CD14-positive monocyte (primary cell): ENCODE data around the gene PLCH2. TPM values are rescaled to one million over a fixed set of nuclear protein-coding genes. Genes with fewer than 3 reads are reported as not detected.

Source experiments
- DNase-seq, 3 donors: peaks; one replicate each; pipeline ENCODE4 v3.0.0-alpha.2; 2011 to 2022
- H2AFZ ChIP-seq: 2 replicates; pipeline ENCODE4 v1.6.0; 2012; ENCODE audit warnings: mild to moderate bottlenecking, low read depth, low read length, inconsistent platforms; ENCODE audit not compliant: insufficient read depth, poor library complexity, severe bottlenecking
- H3K27ac ChIP-seq, 2 donors: 1 replicate in 1 of 2; 2 replicates in 1 of 2; pipeline ENCODE4 v1.5.1; 2012 to 2013; ENCODE audit warnings: low read length in 2 of 2, control low read depth in 1 of 2, inconsistent platforms in 1 of 2, low read depth in 1 of 2, mild to moderate bottlenecking in 1 of 2
- H3K27me3 ChIP-seq, 2 donors: one replicate each; pipeline versions ENCODE4 v1.6.0 to v1.6.1; 2011 to 2013; ENCODE audit warnings: low read length in 2 of 2; ENCODE audit not compliant: control insufficient read depth in 2 of 2, insufficient read depth in 2 of 2
- H3K36me3 ChIP-seq, 2 donors: replicated peaks in 1 of 2; 1 replicate in 1 of 2; 2 replicates in 1 of 2; pipeline versions ENCODE4 v1.5.1 to v1.6.1; 2012 to 2013; ENCODE audit warnings: low read length in 2 of 2, control low read depth in 1 of 2, inconsistent platforms in 1 of 2, mild to moderate bottlenecking in 1 of 2; ENCODE audit not compliant: insufficient read depth in 2 of 2, control insufficient read depth in 1 of 2
- H3K4me1 ChIP-seq, 2 donors: 1 replicate in 1 of 2; 2 replicates in 1 of 2; pipeline versions ENCODE4 v1.5.1 to v1.6.1; 2012 to 2013; ENCODE audit warnings: low read length in 2 of 2, control low read depth in 1 of 2, inconsistent platforms in 1 of 2, mild to moderate bottlenecking in 1 of 2, moderate library complexity in 1 of 2; ENCODE audit not compliant: insufficient read depth in 2 of 2, control insufficient read depth in 1 of 2
- H3K4me2 ChIP-seq: replicated peaks from 2 replicates; pipeline ENCODE3; 2012; ENCODE audit warnings: low read length, moderate library complexity, mild to moderate bottlenecking; ENCODE audit not compliant: poor library complexity, severe bottlenecking; ENCODE audit errors: extremely low read depth
- H3K4me3 ChIP-seq, 3 experiments: fragments of 200-600 bp in 1 of 3; sonication (generic) in 1 of 3; replicated peaks in 1 of 3; 1 replicate in 2 of 3; 2 replicates in 1 of 3; pipeline ENCODE4 v1.5.1; 2011 to 2013; ENCODE audit warnings: low read length in 3 of 3, mild to moderate bottlenecking in 3 of 3, control low read depth in 2 of 3, low read depth in 2 of 3, inconsistent platforms in 1 of 3, moderate library complexity in 1 of 3
- H3K79me2 ChIP-seq: 2 replicates; pipeline ENCODE4 v1.6.0; 2012; ENCODE audit warnings: mild to moderate bottlenecking, control low read depth, inconsistent platforms, low read length, moderate library complexity; ENCODE audit not compliant: insufficient read depth
- H3K9ac ChIP-seq: 2 replicates; pipeline ENCODE4 v1.6.0; 2017; ENCODE audit warnings: low read length, mild to moderate bottlenecking; ENCODE audit not compliant: insufficient read depth, poor library complexity, severe bottlenecking
- H3K9me3 ChIP-seq, 2 donors: replicated peaks in 1 of 2; 1 replicate in 1 of 2; 2 replicates in 1 of 2; pipeline versions ENCODE4 v1.5.1 to v1.6.1; 2012 to 2013; ENCODE audit warnings: low read length in 2 of 2, control low read depth in 1 of 2; ENCODE audit not compliant: control insufficient read depth in 1 of 2, insufficient read depth in 1 of 2
- H4K20me1 ChIP-seq: 2 replicates; pipeline ENCODE4 v1.6.0; 2012; ENCODE audit warnings: mild to moderate bottlenecking, low read length, control low read depth, moderate library complexity; ENCODE audit not compliant: insufficient read depth
- H3K27ac Mint-ChIP-seq, 7 donors: one replicate each; pipeline ENCODE4 v1.8.0; 2020; ENCODE audit warnings: mild to moderate bottlenecking in 7 of 7, mixed read lengths in 7 of 7, moderate library complexity in 6 of 7, inconsistent platforms in 2 of 7
- H3K27me3 Mint-ChIP-seq, 3 donors: one replicate each; pipeline ENCODE4 v1.8.0; 2021 to 2022; ENCODE audit warnings: low read depth in 3 of 3, mild to moderate bottlenecking in 3 of 3, mixed read lengths in 3 of 3, moderate library complexity in 3 of 3, inconsistent platforms in 1 of 3
- H3K36me3 Mint-ChIP-seq, 2 donors: one replicate each; pipeline ENCODE4 v1.8.0; 2020; ENCODE audit warnings: mixed read lengths in 2 of 2, inconsistent platforms in 1 of 2, mild to moderate bottlenecking in 1 of 2
- H3K4me1 Mint-ChIP-seq: one replicate; pipeline ENCODE4 v1.8.0; 2020; ENCODE audit warnings: mild to moderate bottlenecking, mixed read lengths
- H3K4me3 Mint-ChIP-seq, 2 donors: one replicate each; pipeline ENCODE4 v1.8.0; 2020; ENCODE audit warnings: mild to moderate bottlenecking in 2 of 2, mixed read lengths in 2 of 2, moderate library complexity in 1 of 2
- H3K9me3 Mint-ChIP-seq, 7 donors: one replicate each; pipeline ENCODE4 v1.8.0; 2020 to 2022; ENCODE audit warnings: mixed read lengths in 7 of 7, mild to moderate bottlenecking in 6 of 7, moderate library complexity in 6 of 7, inconsistent platforms in 2 of 7
- CTCF ChIP-seq: fragments of 200-600 bp; IDR thresholded peaks from one replicate; pipeline ENCODE4 v1.8.0; 2022; ENCODE audit warnings: antibody characterized with exemption, mild to moderate bottlenecking
- WGBS: methylation state at CpG from one replicate; pipeline ENCODE4 v1.1.5; 2013; ENCODE audit warnings: missing lambda C conversion rate; ENCODE audit not compliant: insufficient coverage; 5-methylcytosine and 5-hydroxymethylcytosine counted together
- intact Hi-C, 2 donors: fragments of 100-400 bp; cut with micrococcal nuclease; formaldehyde crosslinking; loops; one replicate each; pipeline versions ENCODE4 v1.15.0 to v1.15.1; 2023
- polyA plus RNA-seq, 3 donors: library from polyadenylated mRNA; depleted of rRNA in 1 of 3; unstranded in 2 of 3; stranded (reverse) in 1 of 3; fragments of 300-500 nt in 2 of 3; fragments of >200 nt in 1 of 3; fragmentation: Illumina TruSeq in 2 of 3; gene quantifications; 1 replicate in 2 of 3; 2 replicates in 1 of 3; pipeline ENCODE4 v1.2.3, GENCODE V29; 2012 to 2021

The PLCH2 gene
- polyA plus RNA-seq, 3 donors = 1.2 TPM; not detected in 2

GRCh38 chr1:2509589-2509988 lies 33.5 kb downstream of the PLCH2 start:
- H3K27ac Mint-ChIP-seq = peak overlapping the region in 1 of 7 donors; percentile 33
- WGBS = 95% methylated on average over 9 of the region's 11 CpGs
- H3K9me3 Mint-ChIP-seq = no peaks in the 10 kb centered on the region
- no peaks in the 10 kb centered on the region for H3K4me1 ChIP-seq
- no peak overlapping the region for H3K4me3 ChIP-seq
- no peaks in the 10 kb centered on the region for H3K79me2 ChIP-seq
- no peak overlapping the region for H3K9ac ChIP-seq
- H4K20me1 ChIP-seq = peaks cover 68% of the 10 kb centered on the region
- intact Hi-C loops = no loop called here
- H3K27ac ChIP-seq = no peak overlapping the region
- no peaks in the 10 kb centered on the region for H3K4me1 Mint-ChIP-seq
- no peaks in the 10 kb centered on the region for H3K9me3 ChIP-seq
- no peak for TF ChIP-seq CTCF
- peaks cover 72% of the 10 kb centered on the region in 2 donors for H3K36me3 ChIP-seq
- H3K27me3 Mint-ChIP-seq = peaks cover 0 to 2% (median 0%) of the 10 kb centered on the region in 3 donors
- no peak overlapping the region for H3K4me2 ChIP-seq
- H3K36me3 Mint-ChIP-seq = peaks cover 45 to 66% of the 10 kb centered on the region in 2 donors
- no peak overlapping the region for H2AFZ ChIP-seq
- no peaks in the 10 kb centered on the region for H3K27me3 ChIP-seq
- H3K4me3 Mint-ChIP-seq = no peak overlapping the region
- no peak for DNase-seq

DNA sequence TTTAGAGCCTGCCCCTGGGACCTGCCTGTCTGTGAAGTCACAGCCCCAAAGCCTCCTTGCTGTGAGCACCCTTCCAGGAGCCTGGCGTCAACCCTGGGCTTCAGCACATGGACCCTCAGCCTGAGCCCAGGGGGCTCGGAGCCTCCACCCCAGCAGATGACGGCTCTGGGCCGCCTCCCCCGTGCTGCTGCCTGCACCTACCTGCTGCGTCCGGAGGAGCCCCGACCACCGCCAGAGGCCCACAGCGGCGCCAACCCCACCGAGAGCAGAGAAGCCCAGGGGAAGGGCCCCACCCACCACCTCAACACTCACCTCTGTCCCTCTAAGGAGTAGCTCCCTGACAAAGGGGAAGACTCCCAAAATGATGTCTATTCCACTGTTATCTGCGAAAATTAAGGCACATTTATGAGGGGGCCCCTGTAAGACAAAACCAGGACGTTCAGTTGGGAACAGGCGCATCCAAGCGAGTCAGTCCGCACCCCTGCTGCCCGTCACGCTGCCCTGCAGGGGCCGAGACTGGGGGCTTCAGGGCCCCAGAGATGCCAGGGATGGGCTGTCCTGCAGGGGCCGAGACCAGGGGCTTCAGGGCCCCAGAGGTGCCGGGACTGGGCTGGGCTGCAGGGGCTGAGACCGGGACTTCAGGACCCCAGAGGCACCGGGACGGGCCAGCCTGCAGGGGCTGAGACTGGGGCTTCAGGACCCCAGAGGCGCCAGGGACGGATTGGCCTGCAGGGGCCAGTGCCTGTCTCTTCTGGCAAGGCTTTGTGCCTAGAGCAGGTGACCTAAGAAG lies 34.5 kb downstream of the PLCH2 start:
- H3K27ac ChIP-seq = no peak overlapping the region
- Mint-ChIP-seq H3K4me1 (no peaks in the 10 kb centered on the region), H3K4me3 (no peak overlapping the region), H3K27ac (no peak overlapping the region), H3K9me3 (no peaks in the 10 kb centered on the region), H3K36me3 (peaks cover 52 to 76% of the 10 kb centered on the region in 2 donors), H3K27me3 (peaks cover 0 to 2% (median 0%) of the 10 kb centered on the region in 3 donors)
- no peaks in the 10 kb centered on the region for H3K27me3 ChIP-seq
- DNase-seq = no peak
- no peak overlapping the region for H3K4me3 ChIP-seq
- no peak overlapping the region for H3K9ac ChIP-seq
- no peak overlapping the region for H2AFZ ChIP-seq
- no peaks in the 10 kb centered on the region for H3K9me3 ChIP-seq
- intact Hi-C loops = no loop called here
- 94% methylated on average over 25 of the region's 27 CpGs for WGBS
- no peak overlapping the region for H3K4me2 ChIP-seq
- peaks cover 81 to 82% of the 10 kb centered on the region in 2 donors for H3K36me3 ChIP-seq
- peaks cover 73% of the 10 kb centered on the region for H4K20me1 ChIP-seq
- H3K4me1 ChIP-seq = no peaks in the 10 kb centered on the region
- TF ChIP-seq CTCF = no peak
- H3K79me2 ChIP-seq = no peaks in the 10 kb centered on the region
